CD4-positive, alpha-beta T cell treated with Interleukin-6 at 100 ng/mL for 8 hours (primary cell): Measurements from ENCODE around the gene NDUFS8.

ENCODE experiments used
- DNase-seq: peaks from one replicate; pipeline ENCODE4 v3.0.0-alpha.2; 2020; ENCODE audit warnings: mixed read lengths, low spot score

The NDUFS8 gene

DNA sequence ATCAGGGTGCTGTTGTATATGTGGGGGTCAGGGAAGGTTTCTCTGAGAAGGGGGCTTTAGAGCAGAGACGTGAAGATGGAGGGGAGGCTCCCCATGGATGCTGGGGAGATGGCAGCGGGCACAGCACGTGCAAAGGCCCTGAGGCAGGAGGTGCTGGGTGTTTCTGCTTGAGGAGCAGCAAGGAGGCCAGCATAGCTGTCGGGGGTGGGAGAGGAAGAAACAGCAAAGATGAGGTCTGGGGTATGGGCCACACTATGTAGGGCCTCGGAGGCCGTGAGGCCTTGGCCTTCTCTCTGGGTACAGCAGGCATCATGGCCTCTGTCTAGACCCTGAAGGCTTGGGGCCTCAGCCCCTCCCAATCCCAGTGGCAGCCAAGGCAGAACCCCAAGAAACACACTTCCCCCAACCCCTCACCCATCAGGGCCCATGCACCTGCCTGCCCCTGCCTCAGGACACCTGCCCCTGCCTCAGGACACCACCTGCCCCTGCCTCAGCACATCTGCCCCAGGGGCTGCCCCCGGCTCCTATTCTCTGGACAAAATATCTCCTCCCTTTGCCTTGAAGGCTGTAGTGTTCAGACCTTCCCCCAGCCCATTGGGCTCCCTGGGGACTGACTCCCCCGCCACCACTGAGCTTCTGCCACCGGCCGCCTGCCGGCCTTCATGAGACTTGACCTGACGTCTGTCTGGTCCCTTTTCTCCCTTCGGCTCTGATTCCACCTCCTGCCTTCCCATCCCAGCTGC is 14.1 kb upstream of the NDUFS8 start:
- no peak for DNase-seq

DNA sequence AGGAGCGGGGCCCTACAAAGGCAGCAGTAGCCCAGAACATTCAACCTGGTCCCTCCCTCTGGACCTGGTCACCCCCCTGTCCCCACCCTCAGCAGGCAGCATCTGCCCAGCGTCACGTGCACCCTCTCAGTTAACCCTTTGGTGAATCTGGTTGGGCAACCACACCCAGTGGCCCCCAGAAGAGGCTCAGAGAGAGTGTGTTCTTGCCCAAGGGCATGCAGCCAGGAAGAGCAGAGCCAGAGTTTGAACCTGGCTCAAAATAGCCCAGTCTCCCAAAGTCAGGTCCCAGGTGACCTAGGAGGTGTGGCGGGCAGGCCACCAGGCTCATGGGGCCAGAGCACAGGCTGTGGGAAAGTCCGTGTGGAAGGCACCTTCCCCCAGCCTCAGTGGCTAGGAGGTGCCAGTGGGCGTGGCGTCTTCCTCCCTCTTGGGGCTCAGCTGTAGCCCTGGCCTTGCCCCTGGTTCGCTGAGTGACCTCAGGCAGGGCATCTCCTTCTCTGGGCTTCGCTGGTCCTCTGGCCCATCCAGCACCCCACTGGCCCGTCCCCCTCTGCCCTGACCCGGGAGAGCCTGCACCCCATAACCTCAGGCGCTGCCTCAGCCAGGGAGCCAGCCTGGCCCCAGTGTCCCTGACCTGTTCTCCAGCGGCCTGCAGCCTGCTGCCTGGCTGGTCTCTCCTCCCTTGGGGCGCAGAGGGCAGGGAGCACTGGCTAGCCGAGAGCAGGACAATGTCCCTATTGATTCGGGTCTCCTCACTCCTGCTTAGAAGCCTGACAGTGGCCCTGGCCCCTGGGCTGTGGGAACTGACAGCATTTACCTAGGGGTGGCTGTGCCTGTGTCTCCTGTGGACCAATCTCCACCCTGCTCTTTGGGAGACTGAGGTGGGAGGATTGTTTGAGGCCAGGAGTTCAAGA is 13.3 kb upstream of the NDUFS8 start:
- DNase-seq, result no peak

GRCh38 chr11:68017980-68018729 is 12.3 kb upstream of the NDUFS8 start:
- DNase-seq, result no peak

GRCh38 chr11:68018730-68019190 is 11.7 kb upstream of the NDUFS8 start:
- no peak for DNase-seq

- no peak for DNase-seq
Measured at GRCh38 chr11:68019486-68019885, 11.0 kb upstream of the NDUFS8 start.

GRCh38 chr11:68020575-68020974 is 9.9 kb upstream of the NDUFS8 start:
- no peak for DNase-seq

DNA sequence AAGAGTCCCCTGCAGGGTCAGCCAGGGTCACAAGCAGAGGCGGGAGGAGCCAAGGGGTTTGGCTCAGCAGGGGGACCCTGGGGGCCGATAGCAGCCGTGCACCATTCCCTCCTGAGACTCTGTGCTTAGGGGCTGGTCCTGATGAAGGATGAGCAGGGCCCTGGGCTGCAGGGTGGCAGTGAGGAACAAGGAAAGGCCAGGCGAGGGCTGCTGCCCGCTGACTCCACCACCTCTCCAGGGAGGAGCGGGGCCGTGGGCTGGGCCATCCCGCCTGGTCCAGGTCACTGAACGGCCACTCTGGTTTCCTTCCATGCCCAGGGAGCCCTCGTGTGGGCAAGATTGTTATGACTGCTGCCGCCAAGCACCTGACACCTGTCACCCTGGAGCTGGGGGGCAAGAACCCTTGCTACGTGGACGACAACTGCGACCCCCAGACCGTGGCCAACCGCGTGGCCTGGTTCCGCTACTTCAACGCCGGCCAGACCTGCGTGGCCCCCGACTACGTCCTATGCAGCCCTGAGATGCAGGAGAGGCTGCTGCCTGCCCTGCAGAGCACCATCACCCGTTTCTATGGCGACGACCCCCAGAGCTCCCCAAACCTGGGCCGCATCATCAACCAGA is 9.2 kb upstream of the NDUFS8 start:
- DNase-seq, result no peak

- no peak for DNase-seq
Measured at GRCh38 chr11:68022531-68022930, 8.0 kb upstream of the NDUFS8 start.

GRCh38 chr11:68024508-68024907 is 6.0 kb upstream of the NDUFS8 start:
- no peak for DNase-seq

DNA sequence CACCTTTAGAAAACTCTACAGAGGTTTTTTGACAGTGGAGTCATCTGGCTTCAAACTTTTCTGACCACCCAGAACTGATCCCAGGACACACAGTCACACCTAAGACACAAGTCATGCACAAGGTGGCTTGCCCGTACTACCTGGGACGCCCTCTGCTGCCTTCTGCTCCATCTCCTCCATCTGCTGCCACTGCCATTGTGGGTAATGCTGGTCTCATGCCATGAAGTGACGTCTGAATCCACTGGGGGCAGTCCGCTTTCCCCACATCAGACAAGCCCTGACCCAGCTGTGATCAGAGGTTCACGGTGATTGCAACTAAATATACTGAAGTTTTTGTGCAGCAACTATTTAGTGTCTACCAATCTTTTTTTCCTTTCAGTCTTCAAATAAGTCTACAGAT is 5.4 kb upstream of the NDUFS8 start:
- no peak for DNase-seq

- DNase-seq, result no peak
Measured at GRCh38 chr11:68026391-68027105, 3.9 kb upstream of the NDUFS8 start.

DNA sequence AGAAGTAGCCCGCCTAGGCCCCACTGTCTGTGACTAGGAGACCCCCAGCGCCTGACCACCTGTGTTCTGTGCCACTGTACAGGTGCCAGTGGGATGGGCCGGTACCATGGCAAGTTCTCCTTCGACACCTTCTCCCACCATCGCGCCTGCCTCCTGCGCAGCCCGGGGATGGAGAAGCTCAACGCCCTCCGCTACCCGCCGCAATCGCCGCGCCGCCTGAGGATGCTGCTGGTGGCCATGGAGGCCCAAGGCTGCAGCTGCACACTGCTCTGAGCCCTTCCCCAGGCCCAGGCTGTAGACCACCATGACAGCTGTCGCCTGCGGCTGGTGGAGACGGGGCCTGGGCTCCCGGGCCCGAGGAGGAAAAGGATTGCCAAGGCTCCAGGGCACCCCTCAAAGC is 2.8 kb upstream of the NDUFS8 start:
- DNase-seq, result no peak

DNA sequence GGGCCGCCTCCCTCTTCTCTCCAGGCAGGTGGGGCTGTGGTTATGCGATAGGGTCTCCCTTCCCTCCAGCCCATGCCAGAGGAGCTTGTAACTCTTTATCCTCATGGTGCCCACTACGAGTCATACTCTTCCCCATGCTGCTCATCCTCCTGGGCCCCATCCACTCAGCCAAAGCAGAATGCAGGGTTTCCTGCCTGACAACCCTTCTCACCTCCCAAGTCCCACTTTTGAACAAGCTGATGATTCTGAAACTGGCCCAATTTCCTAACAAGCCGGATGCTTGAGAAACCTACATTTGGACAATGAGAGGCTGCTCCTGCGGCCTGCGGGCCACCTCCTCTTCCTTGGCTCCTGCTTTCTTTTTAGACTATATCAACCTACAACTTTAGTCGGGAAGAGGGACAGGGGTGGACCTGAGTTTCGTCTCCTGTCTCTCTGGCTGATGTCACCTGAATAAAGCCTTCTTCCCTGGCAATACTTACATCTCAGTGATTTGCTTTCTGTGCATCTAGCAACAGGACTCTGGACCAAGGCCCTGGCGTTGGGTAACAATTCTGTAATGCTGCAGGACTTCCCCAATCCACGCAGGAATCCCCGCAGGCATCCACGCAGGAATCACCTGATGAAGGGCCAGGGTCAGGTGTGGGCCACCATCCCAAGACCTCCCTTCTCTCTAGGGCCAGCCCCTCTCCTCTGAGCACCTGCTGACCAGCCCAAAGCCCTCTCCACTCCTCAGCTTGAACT is 1.5 kb upstream of the NDUFS8 start:
- DNase-seq, result no peak

GRCh38 chr11:68031144-68031464 is 623 bp downstream of the NDUFS8 start:
- no peak for DNase-seq

DNA sequence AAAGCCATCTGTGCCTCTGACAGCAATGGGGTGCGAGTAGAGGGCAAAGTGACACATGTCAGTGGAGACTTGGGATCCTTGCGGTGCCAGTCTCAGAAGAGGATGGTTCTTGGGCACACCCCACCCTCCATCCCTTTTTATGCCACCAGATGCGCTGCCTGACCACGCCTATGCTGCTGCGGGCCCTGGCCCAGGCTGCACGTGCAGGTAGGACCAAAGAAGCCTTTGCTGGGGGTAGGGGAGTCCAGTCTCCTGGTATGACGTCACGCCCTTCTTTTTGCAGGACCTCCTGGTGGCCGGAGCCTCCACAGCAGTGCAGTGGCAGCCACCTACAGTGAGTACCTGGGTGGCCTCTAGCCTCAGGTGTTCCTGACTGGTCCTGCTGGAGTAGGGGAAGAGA is 1.5 kb downstream of the NDUFS8 start:
- no peak for DNase-seq

DNA sequence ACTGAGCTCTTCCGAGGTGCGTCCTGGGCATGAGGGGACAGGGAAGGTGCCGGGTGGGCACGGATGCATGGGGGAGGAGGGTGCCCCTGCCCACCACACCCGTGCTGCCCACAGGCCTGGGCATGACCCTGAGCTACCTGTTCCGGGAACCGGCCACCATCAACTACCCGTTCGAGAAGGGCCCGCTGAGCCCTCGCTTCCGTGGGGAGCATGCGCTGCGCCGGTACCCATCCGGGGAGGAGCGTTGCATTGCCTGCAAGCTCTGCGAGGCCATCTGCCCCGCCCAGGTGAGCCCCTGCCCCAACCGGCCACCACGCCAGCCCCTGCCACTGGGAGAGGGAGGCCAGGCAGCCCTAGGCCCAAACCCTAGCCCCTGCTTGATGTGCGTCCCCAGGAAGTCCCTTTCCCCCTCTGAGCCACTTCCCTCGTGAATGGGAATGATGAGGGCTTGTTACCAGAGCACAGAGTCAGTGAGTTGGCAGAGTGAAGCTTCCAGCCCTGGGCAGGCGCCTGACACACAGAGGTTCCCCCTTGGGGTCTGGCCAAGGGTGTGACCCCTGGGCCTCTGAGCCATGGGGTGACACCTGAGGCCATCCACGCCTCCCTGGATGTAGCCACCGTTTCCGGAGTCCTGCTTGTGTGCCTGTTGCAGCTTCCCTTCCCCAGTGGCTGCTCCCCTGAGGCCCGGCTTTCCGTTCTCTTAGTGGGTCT is 2.7 kb downstream of the NDUFS8 start:
- no peak for DNase-seq

DNA sequence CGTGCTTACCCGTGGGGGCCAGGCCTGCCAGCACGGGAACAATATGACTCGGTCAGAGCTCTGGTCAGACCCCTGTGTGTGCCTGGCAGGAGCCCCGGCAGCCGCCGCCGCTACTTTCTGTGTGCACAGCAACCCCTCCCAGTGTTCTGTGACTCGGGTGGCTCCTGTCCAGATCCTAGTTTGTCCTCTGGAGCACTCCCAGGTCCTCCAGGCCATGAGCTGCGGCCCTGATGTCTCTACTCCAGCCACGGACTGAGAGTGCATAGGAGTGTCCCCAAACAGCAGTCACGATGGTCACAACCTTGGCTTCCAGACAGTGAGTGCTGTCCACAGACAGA is 3.2 kb downstream of the NDUFS8 start:
- no peak for DNase-seq

GRCh38 chr11:68035266-68035876 is 4.9 kb downstream of the NDUFS8 start:
- DNase-seq, result no peak

- no peak for DNase-seq
Measured at GRCh38 chr11:68036141-68036716, 5.7 kb downstream of the NDUFS8 start.
